H1 (cell line): ENCODE measurements around the gene ARTN. TPM values are rescaled to one million over a fixed set of nuclear protein-coding genes. Genes with fewer than 3 reads are reported as not detected.

Source experiments
- CTCF ChIA-PET: fragments of 300-600 bp; sonication (Branson Sonifier 250); formaldehyde crosslinking; loops from one replicate; lab custom pipeline; 2021; ENCODE audit not compliant: partially characterized antibody; lab: Charles Lee
- POLR2A ChIA-PET: fragments of 300-600 bp; sonication (Branson Sonifier 250); formaldehyde crosslinking; loops from one replicate; lab custom pipeline; 2021; ENCODE audit warnings: inconsistent platforms; ENCODE audit not compliant: partially characterized antibody; lab: Charles Lee
- DNase-seq, 2 experiments: peaks; one replicate each; pipeline versions ENCODE4 v3.0.0 to v3.0.0-alpha.2; 2010 to 2022; ENCODE audit warnings: low spot score in 2 of 2, low read depth in 1 of 2, mixed read lengths in 1 of 2
- FAIRE-seq: peaks from 2 replicates; lab custom pipeline; 2011; peaks lifted over from hg19 to GRCh38; lab: Jason Lieb, UNC
- H2AFZ ChIP-seq: 2 replicates; pipeline ENCODE4 v1.8.1; 2012; ENCODE audit warnings: low read length, inconsistent platforms
- H2AK5ac ChIP-seq: 2 replicates; pipeline ENCODE4 v1.6.1; 2013; ENCODE audit warnings: low read depth, low read length
- H2BK120ac ChIP-seq: replicated peaks from 2 replicates; pipeline ENCODE3; 2013; ENCODE audit warnings: low read depth, low read length, inconsistent platforms
- H2BK12ac ChIP-seq: 2 replicates; pipeline ENCODE4 v1.6.1; 2013; ENCODE audit warnings: low read depth, low read length
- H2BK15ac ChIP-seq: 2 replicates; pipeline ENCODE4 v1.6.1; 2013; ENCODE audit warnings: low read length
- H2BK20ac ChIP-seq: 2 replicates; pipeline ENCODE4 v1.6.1; 2013; ENCODE audit warnings: low read length
- H2BK5ac ChIP-seq: 2 replicates; pipeline ENCODE4 v1.6.1; 2013; ENCODE audit warnings: low read depth, low read length
- H3K14ac ChIP-seq: 2 replicates; pipeline ENCODE4 v1.6.1; 2013; ENCODE audit warnings: inconsistent platforms; ENCODE audit not compliant: insufficient read length
- H3K18ac ChIP-seq: 2 replicates; pipeline ENCODE4 v1.6.1; 2013; ENCODE audit warnings: low read length; ENCODE audit errors: extremely low read depth
- H3K23ac ChIP-seq: 2 replicates; pipeline ENCODE4 v1.6.1; 2013; ENCODE audit warnings: inconsistent platforms; ENCODE audit not compliant: insufficient read length
- H3K23me2 ChIP-seq: 2 replicates; pipeline ENCODE4 v1.6.1; 2013; ENCODE audit warnings: low read depth, low read length
- H3K27ac ChIP-seq: 2 replicates; pipeline ENCODE4 v1.6.1; 2011; ENCODE audit warnings: low read depth, low read length, inconsistent platforms
- H3K27me3 ChIP-seq, 4 experiments: replicated peaks in 1 of 4; 1 replicate in 1 of 4; 2 replicates in 3 of 4; pipeline versions ENCODE4 v1.6.1 to v1.8.1; 2011 to 2013; ENCODE audit warnings: low read length in 3 of 4, mild to moderate bottlenecking in 3 of 4, inconsistent platforms in 2 of 4, mixed read lengths in 2 of 4, moderate library complexity in 1 of 4; ENCODE audit not compliant: control insufficient read depth in 3 of 4, insufficient read depth in 3 of 4; ENCODE audit errors: extremely low read depth in 1 of 4
- H3K36me3 ChIP-seq, 4 experiments: 2 replicates each; pipeline versions ENCODE4 v1.6.1 to v1.8.1; 2011 to 2013; ENCODE audit warnings: mild to moderate bottlenecking in 4 of 4, low read length in 3 of 4, moderate library complexity in 2 of 4, control low read depth in 1 of 4, inconsistent platforms in 1 of 4; ENCODE audit not compliant: insufficient read depth in 4 of 4, control insufficient read depth in 2 of 4
- H3K4ac ChIP-seq: replicated peaks from 2 replicates; pipeline ENCODE3; 2013; ENCODE audit warnings: low read length, low read depth, mixed read lengths, inconsistent platforms; ENCODE audit not compliant: insufficient read length
- H3K4me1 ChIP-seq, 4 experiments: replicated peaks in 1 of 4; 1 replicate in 1 of 4; 2 replicates in 3 of 4; pipeline versions ENCODE4 v1.6.1 to v1.8.1; 2011 to 2013; ENCODE audit warnings: low read length in 3 of 4, inconsistent platforms in 2 of 4, mixed read lengths in 1 of 4; ENCODE audit not compliant: insufficient read depth in 4 of 4, control insufficient read depth in 3 of 4
- H3K4me2 ChIP-seq, 2 experiments: 2 replicates each; pipeline versions ENCODE4 v1.6.1 to v1.8.1; 2011 to 2013; ENCODE audit warnings: low read depth in 2 of 2, low read length in 2 of 2, control low read depth in 1 of 2, inconsistent platforms in 1 of 2, mild to moderate bottlenecking in 1 of 2; ENCODE audit not compliant: insufficient read depth in 1 of 2
- H3K4me3 ChIP-seq, 4 experiments: fragments of 200-600, 300-600 bp in 1 of 4; sonication (generic), shearing (Covaris generic), sonication (Bioruptor Twin) in 1 of 4; 2 replicates each; pipeline versions ENCODE4 v1.5.1 to v1.8.1; 2011 to 2016; ENCODE audit warnings: low read length in 4 of 4, low read depth in 3 of 4, control low read depth in 2 of 4, inconsistent platforms in 2 of 4, mild to moderate bottlenecking in 2 of 4, mixed read lengths in 1 of 4, moderate library complexity in 1 of 4; ENCODE audit not compliant: insufficient read depth in 2 of 4; ENCODE audit errors: extremely low read depth in 1 of 4
- H3K56ac ChIP-seq: replicated peaks from 2 replicates; pipeline ENCODE3; 2013; ENCODE audit warnings: low read depth, mild to moderate bottlenecking, mixed read lengths, low read length, inconsistent platforms; ENCODE audit not compliant: insufficient read length
- H3K79me1 ChIP-seq: 2 replicates; pipeline ENCODE4 v1.6.1; 2013; ENCODE audit warnings: low read depth, low read length, control low read depth
- H3K79me2 ChIP-seq, 2 experiments: 2 replicates each; pipeline versions ENCODE4 v1.6.1 to v1.8.1; 2012 to 2013; ENCODE audit warnings: low read length in 2 of 2, mild to moderate bottlenecking in 2 of 2, inconsistent platforms in 1 of 2; ENCODE audit not compliant: insufficient read depth in 2 of 2, control insufficient read depth in 1 of 2
- H3K9ac ChIP-seq, 4 experiments: replicated peaks in 1 of 4; 1 replicate in 1 of 4; 2 replicates in 3 of 4; pipeline versions ENCODE4 v1.6.1 to v1.8.1; 2011 to 2013; ENCODE audit warnings: low read depth in 3 of 4, low read length in 3 of 4, control low read depth in 2 of 4, mild to moderate bottlenecking in 2 of 4, moderate library complexity in 2 of 4, inconsistent platforms in 1 of 4; ENCODE audit errors: extremely low read depth in 1 of 4
- H3K9me3 ChIP-seq, 2 experiments: 2 replicates each; pipeline versions ENCODE4 v1.6.1 to v1.8.1; 2012 to 2013; ENCODE audit warnings: mild to moderate bottlenecking in 2 of 2, moderate library complexity in 2 of 2, control low read depth in 1 of 2, inconsistent platforms in 1 of 2, low read depth in 1 of 2, low read length in 1 of 2, mixed read lengths in 1 of 2; ENCODE audit not compliant: insufficient read depth in 2 of 2
- H4K20me1 ChIP-seq, 2 experiments: replicated peaks in 1 of 2; 2 replicates each; pipeline versions ENCODE3 to v1.8.1; 2011 to 2013; ENCODE audit warnings: inconsistent platforms in 2 of 2, low read length in 2 of 2, mild to moderate bottlenecking in 1 of 2; ENCODE audit not compliant: insufficient read depth in 2 of 2, control insufficient read depth in 1 of 2
- H4K5ac ChIP-seq: 2 replicates; pipeline ENCODE4 v1.6.1; 2013; ENCODE audit warnings: low read length, low read depth, mixed read lengths, inconsistent platforms; ENCODE audit not compliant: insufficient read length
- H4K8ac ChIP-seq: 2 replicates; pipeline ENCODE4 v1.8.0; 2013; ENCODE audit warnings: mild to moderate bottlenecking, moderate library complexity, low read length, inconsistent platforms; ENCODE audit not compliant: insufficient read depth; ENCODE audit errors: extremely low read depth
- H4K91ac ChIP-seq: replicated peaks from 2 replicates; pipeline ENCODE3; 2013; ENCODE audit warnings: low read length, mixed read lengths, inconsistent platforms; ENCODE audit not compliant: insufficient read length
- CEBPB ChIP-seq: IDR thresholded peaks from 2 replicates; pipeline ENCODE4 v1.6.1; 2012; ENCODE audit warnings: low read depth, low read length
- CTBP2 ChIP-seq: IDR thresholded peaks from 2 replicates; pipeline ENCODE4 v1.7.0; 2011; ENCODE audit warnings: borderline replicate concordance, mild to moderate bottlenecking, moderate library complexity, mixed read lengths, low read length; ENCODE audit not compliant: insufficient read depth, insufficient read length
- SIN3A ChIP-seq, 2 experiments: IDR thresholded peaks in 1 of 2; conservative IDR thresholded peaks in 1 of 2; 2 replicates each; pipeline ENCODE4 v1.6.1; 2011 to 2012; ENCODE audit warnings: low read length in 2 of 2, improper control_type of control experiment in 1 of 2, low read depth in 1 of 2, mild to moderate bottlenecking in 1 of 2
- WGBS, 2 experiments: shearing (Covaris generic) in 1 of 2; methylation state at CpG; one replicate each; pipeline versions ENCODE4 v1.1.6 to v1.1.7; 2013 to 2015; ENCODE audit warnings: low lambda C conversion rate in 2 of 2, mixed read lengths in 2 of 2, inconsistent platforms in 1 of 2, low coverage in 1 of 2, missing lambda C conversion rate in 1 of 2; ENCODE audit not compliant: insufficient replicate concordance in 2 of 2, insufficient coverage in 1 of 2, insufficient read length in 1 of 2; ENCODE audit errors: extremely low coverage in 1 of 2, missing lambda C conversion rate in 1 of 2; 5-methylcytosine and 5-hydroxymethylcytosine counted together
- polyA plus RNA-seq, 7 experiments: library from polyadenylated mRNA; depleted of rRNA in 3 of 7; stranded (reverse) in 5 of 7; unstranded in 2 of 7; fragments of >200 nt in 5 of 7; fragments of 200-250 nt in 2 of 7; gene quantifications; 1 replicate in 5 of 7; 2 replicates in 1 of 7; 4 replicates in 1 of 7; pipeline versions ENCODE4 v1.2.1 to v1.2.3, GENCODE V29; 2011 to 2013; ENCODE audit warnings: missing spikeins in 2 of 7, mixed read lengths in 2 of 7
- total RNA-seq: library from RNA; stranded (reverse); fragmentation: NEBNext Ultra II Directional; extraction: Animal tissue kit (Norgen Biotek cat#: 25700); gene quantifications from 2 replicates; pipeline ENCODE4 v1.2.1, GENCODE V29; 2021

Gene ARTN
- total and polyA plus RNA-seq, 2 of the 8 experiments (the other 6 are each of a cell fraction or from before 2014, with no cell fraction given): 13.5 to 22.7 TPM

GRCh38 chr1:43973981-43974442 lies 40.4 kb downstream of the ARTN start:
- H2BK5ac ChIP-seq: peak overlapping the region; percentile 94; the same call in 1 of the 2 replicates
- no peak overlapping the region for H2BK120ac ChIP-seq
- peaks cover 14% of the 10 kb centered on the region for H3K79me1 ChIP-seq
- 44% methylated on average over 9 of the region's 9 CpGs; no CpG with 5 or more reads in 1 of the 2 experiments for WGBS, 2 experiments
- peak overlapping the region; percentile 46; the same call in 1 of the 2 replicates for H2BK15ac ChIP-seq
- peak overlapping the region; percentile 71; the same call in 1 of the 2 replicates for H3K18ac ChIP-seq
- H3K4me1 ChIP-seq: peaks cover 6 to 18% (median 12%) of the 10 kb centered on the region in 4 experiments
- peak overlapping the region; percentile 79 to 88 (median 82) for H3K4me3 ChIP-seq
- ChIA-PET CTCF (interaction anchor here (0.6 to 9.2 kb wide), 8 partner anchors 15 to 235 kb away, joined by 3 to 79 read pairs (median 4); partner anchors contain the start of genes CCDC24 and IPO13), POLR2A (interaction anchor here (0.9 to 12.9 kb wide), 12 partner anchors 11 to 658 kb away, joined by 3 to 189 read pairs (median 4); partner anchors contain the start of genes CCDC24 and IPO13)
- no peaks in the 10 kb centered on the region for H3K9me3 ChIP-seq
- peak overlapping the region; percentile 79 for H4K5ac ChIP-seq
- peak overlapping the region; percentile 45 for H4K91ac ChIP-seq
- no peak overlapping the region for H3K27ac ChIP-seq
- peaks cover 24% of the 10 kb centered on the region for H3K23me2 ChIP-seq
- no peak overlapping the region for H3K14ac ChIP-seq
- no peak overlapping the region for H2AK5ac ChIP-seq
- H3K4ac ChIP-seq: peak overlapping the region; percentile 64
- no peak overlapping the region for H2BK20ac ChIP-seq
- H4K20me1 ChIP-seq: peaks cover 4 to 24% of the 10 kb centered on the region in 2 experiments
- H4K8ac ChIP-seq: peak overlapping the region; percentile 59; the same call in 1 of the 2 replicates
- H3K9ac ChIP-seq: peak overlapping the region in 3 of 4 experiments; percentile 50 to 62 (median 51); a peak in 5 of 7 replicates
- no peaks in the 10 kb centered on the region for H3K27me3 ChIP-seq
- H3K36me3 ChIP-seq: peaks cover 2 to 33% (median 17%) of the 10 kb centered on the region in 4 experiments; a peak in 7 of 8 replicates
- H3K4me2 ChIP-seq: peak overlapping the region; percentile 81 to 85
- peak overlapping the region; percentile 55 for H2AFZ ChIP-seq
- H3K56ac ChIP-seq: peak overlapping the region; percentile 64
- no peak overlapping the region for H2BK12ac ChIP-seq
- TF ChIP-seq CEBPB: no peak
- TF ChIP-seq SIN3A (conservative IDR thresholded peaks at IDR 0.05 in 1 of 2, IDR thresholded peaks at IDR 0.05 in 1 of 2; ENCODE audit: low read depth in 1 of 2, low read length in 2 of 2): 0 out of 4 replicates have a peak, but pooled peaks of 1 of the 2 experiments have one; percentile 25
- TF ChIP-seq CTBP2: no peak
- peaks cover 0 to 25% of the 10 kb centered on the region in 2 experiments; a peak in 2 of 4 replicates for H3K79me2 ChIP-seq
- DNase-seq: no peak
- no peak overlapping the region for H3K23ac ChIP-seq
- no peak for FAIRE-seq
